ENCODE data around the gene C1orf185. TPM values are rescaled to one million over a fixed set of nuclear protein-coding genes. Genes with fewer than 3 reads are reported as not detected.

Gene C1orf185
- total and polyA plus RNA-seq, 4 donors = not detected

DNA sequence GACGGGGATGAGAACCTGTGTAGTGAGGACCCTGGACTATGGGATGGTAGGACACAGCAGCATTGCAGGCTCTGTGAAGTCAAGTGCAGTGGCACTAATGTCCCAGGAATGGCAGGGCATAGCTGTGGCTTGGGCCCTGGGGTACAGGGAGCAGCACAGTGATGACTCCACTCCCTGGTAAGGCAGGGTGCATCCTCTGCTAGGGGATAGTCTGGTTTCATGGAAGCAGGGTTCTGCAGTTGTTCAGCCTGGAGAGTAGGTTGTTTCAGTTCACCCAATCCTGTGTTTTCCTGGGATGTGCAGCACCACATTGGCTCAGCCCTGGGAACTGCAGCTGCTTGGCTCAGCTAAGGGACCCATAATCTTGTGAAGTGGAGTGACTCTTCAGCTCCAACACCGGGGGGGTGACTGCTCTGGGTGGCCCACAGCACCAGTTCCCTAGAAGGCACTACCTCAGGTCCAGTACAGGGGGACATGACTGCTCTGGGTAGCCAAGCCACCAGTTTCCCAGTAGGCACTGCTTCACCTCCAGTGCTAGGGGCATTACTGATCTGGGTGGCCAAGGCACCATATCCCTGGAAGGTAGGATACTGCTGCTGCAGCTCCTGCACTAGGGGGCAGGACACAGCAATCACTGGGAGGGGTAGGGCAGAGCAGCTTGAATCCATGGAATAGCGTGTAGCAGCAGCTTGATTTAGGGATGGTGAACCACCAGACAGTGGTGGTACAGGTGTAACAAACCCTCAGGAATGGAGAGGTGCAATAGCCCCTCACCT is 15.3 kb upstream of the C1orf185 start:
- no peak overlapping the region for H3K4me3 ChIP-seq (ENCODE audit: low read depth, low read length)
- DNase-seq (ENCODE audit: low read depth in 4 of 6, low spot score in 6 of 6) = no peak
- no peak overlapping the region for H3K27ac ChIP-seq (ENCODE audit: low read depth, low read length)
- no peaks in the 10 kb centered on the region for H3K9me3 ChIP-seq (ENCODE audit: control insufficient read depth, insufficient read depth, low read length)
- no peaks in the 10 kb centered on the region for H3K36me3 ChIP-seq (ENCODE audit: control insufficient read depth, insufficient read depth, low read length)
- no peaks in the 10 kb centered on the region for H3K4me1 ChIP-seq (ENCODE audit: control insufficient read depth, insufficient read depth, low read length)
- WGBS (ENCODE audit: insufficient coverage) = 94% methylated on average over 3 of the region's 3 CpGs
- H3K27me3 ChIP-seq (ENCODE audit: control insufficient read depth, insufficient read depth, low read length) = no peaks in the 10 kb centered on the region

DNA sequence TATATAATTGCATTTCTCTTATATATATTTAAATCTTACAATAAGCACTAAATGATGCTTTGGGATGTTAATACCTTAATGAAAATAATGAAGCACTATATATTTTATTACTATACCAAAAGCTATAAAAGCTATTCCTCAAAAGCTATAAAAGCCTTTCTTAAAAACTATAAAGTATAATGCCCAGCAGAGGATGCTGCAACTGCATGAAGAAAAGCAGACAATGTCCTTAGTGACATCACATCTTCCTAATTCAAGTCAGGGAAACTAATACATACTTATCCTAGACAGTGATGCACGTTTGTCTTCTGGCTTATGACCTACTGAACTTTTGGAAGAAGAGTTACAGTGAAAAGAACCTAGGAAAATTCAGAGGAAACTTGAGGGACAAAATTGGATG is 13.6 kb upstream of the C1orf185 start:
- WGBS (ENCODE audit: insufficient coverage) = no CpG with 5 or more reads among the region's 1 CpG

DNA sequence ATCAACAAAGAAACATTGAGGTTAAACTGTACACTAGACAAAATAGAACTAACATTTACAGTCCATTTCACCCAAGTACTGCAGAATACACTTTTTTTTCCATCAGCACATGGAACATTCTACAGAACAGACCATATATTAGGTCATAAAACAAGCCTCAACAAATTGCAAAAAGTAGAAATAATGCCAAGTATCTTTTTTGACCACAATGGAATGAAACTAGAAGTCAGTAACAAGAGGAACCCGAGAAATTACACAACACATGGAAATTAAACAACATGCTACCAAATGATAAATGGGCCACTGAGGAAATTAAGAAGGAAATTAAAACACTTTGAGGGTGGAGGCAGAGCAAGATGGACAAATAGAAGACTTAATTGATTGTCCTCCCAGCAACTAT is 8.4 kb upstream of the C1orf185 start:
- DNase-seq (ENCODE audit: low read depth in 4 of 6, low spot score in 6 of 6) = no peak
- Histone ChIP-seq H3K4me3 (ENCODE audit: low read depth, low read length) (no peak overlapping the region), H3K4me1 (ENCODE audit: control insufficient read depth, insufficient read depth, low read length) (no peaks in the 10 kb centered on the region), H3K9me3 (ENCODE audit: control insufficient read depth, insufficient read depth, low read length) (no peaks in the 10 kb centered on the region), H3K27me3 (ENCODE audit: control insufficient read depth, insufficient read depth, low read length) (no peaks in the 10 kb centered on the region), H3K27ac (ENCODE audit: low read depth, low read length) (no peak overlapping the region), H3K36me3 (ENCODE audit: control insufficient read depth, insufficient read depth, low read length) (no peaks in the 10 kb centered on the region)
- WGBS (ENCODE audit: insufficient coverage) = no CpG with 5 or more reads among the region's 1 CpG

More for the DNA sequence above, 13.6 kb upstream of the C1orf185 start:
- Histone ChIP-seq H3K27ac (ENCODE audit: low read depth, low read length) (no peak overlapping the region), H3K9me3 (ENCODE audit: control insufficient read depth, insufficient read depth, low read length) (no peaks in the 10 kb centered on the region), H3K27me3 (ENCODE audit: control insufficient read depth, insufficient read depth, low read length) (no peaks in the 10 kb centered on the region), H3K4me1 (ENCODE audit: control insufficient read depth, insufficient read depth, low read length) (no peaks in the 10 kb centered on the region), H3K36me3 (ENCODE audit: control insufficient read depth, insufficient read depth, low read length) (no peaks in the 10 kb centered on the region), H3K4me3 (ENCODE audit: low read depth, low read length) (no peak overlapping the region)
- peak in 1 of 6 donors; percentile 17 for DNase-seq (ENCODE audit: low read depth in 4 of 6, low spot score in 6 of 6)

DNA sequence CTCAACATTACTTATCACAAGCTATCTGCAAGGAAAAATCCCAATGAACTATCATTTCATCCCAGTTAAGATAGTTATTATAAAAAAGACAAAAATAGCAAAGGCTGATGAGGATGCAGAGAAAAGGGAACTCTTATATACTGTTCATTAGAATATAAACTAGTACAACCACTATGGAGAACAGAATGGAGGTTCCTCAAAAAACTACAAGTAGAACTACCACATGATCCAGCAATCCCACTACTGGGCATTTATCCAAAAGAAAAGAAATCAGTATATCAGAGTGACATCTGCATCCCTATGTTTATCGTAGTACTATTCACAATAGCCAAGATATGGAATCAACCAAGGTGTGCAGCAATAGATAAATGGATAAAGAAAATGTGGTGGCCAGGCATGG is 4.9 kb upstream of the C1orf185 start:
- no CpG with 5 or more reads among the region's 1 CpG for WGBS (ENCODE audit: insufficient coverage)
- no peaks in the 10 kb centered on the region for H3K36me3 ChIP-seq (ENCODE audit: control insufficient read depth, insufficient read depth, low read length)
- no peaks in the 10 kb centered on the region for H3K27me3 ChIP-seq (ENCODE audit: control insufficient read depth, insufficient read depth, low read length)
- H3K4me3 ChIP-seq (ENCODE audit: low read depth, low read length) = no peak overlapping the region
- H3K27ac ChIP-seq (ENCODE audit: low read depth, low read length) = no peak overlapping the region
- H3K9me3 ChIP-seq (ENCODE audit: control insufficient read depth, insufficient read depth, low read length) = no peaks in the 10 kb centered on the region
- no peak for DNase-seq (ENCODE audit: low read depth in 4 of 6, low spot score in 6 of 6)
- H3K4me1 ChIP-seq (ENCODE audit: control insufficient read depth, insufficient read depth, low read length) = no peaks in the 10 kb centered on the region

DNA sequence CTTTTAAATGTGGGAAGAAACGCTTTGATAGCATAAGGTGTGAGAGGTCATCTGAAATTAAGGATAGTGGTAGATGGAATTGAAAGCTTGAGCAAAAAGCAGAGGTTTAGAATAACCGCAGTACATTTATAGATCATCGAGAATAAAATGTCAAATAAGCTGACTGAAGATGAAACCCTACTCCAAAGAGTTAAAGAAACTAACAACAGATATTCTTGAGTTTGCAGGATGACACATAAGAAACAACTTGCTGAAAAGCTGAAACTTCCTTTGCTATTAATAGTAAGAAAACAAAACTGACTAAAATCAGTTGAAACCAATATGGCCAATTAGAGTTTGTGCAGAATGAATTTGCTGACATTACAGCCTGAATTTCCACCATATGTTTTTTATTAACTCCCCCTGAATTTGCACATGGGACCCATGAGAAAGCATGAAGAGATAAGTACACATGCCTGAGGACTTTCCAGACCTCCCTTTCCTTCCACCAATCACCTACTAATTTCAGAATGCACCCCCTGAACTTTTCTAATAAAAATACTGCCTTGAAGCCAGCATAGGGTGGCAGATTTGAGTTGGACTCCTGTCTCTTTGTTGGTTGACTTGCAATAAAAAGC is 1.7 kb upstream of the C1orf185 start:
- Histone ChIP-seq H3K9me3 (ENCODE audit: control insufficient read depth, insufficient read depth, low read length) (no peaks in the 10 kb centered on the region), H3K27me3 (ENCODE audit: control insufficient read depth, insufficient read depth, low read length) (no peaks in the 10 kb centered on the region), H3K4me1 (ENCODE audit: control insufficient read depth, insufficient read depth, low read length) (no peaks in the 10 kb centered on the region), H3K27ac (ENCODE audit: low read depth, low read length) (no peak overlapping the region), H3K36me3 (ENCODE audit: control insufficient read depth, insufficient read depth, low read length) (no peaks in the 10 kb centered on the region), H3K4me3 (ENCODE audit: low read depth, low read length) (no peak overlapping the region)
- DNase-seq (ENCODE audit: low read depth in 4 of 6, low spot score in 6 of 6) = no peak
- no CpG with 5 or more reads among the region's 3 CpGs for WGBS (ENCODE audit: insufficient coverage)

DNA sequence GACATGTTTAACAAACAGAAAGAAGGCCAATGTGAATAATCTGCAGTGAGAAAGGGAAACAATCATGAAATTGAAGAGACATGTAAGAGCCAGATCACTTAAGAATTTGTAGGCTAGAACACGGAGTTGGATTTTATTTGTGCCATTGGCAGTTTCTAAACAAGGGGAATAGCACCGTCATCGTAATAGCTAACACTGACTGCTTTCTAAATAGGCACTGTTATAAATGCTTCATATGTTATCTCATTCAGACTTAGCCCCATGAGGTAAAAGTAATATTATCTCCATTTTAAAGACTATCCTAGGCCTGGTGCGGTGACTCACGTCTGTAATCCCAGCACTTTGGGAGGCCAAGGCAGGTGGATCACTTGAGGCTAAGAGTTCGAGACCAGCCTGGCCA is 12.1 kb downstream of the C1orf185 start:
- no peak for DNase-seq (ENCODE audit: low read depth in 4 of 6, low spot score in 6 of 6)
- Histone ChIP-seq H3K27me3 (ENCODE audit: control insufficient read depth, insufficient read depth, low read length) (no peaks in the 10 kb centered on the region), H3K36me3 (ENCODE audit: control insufficient read depth, insufficient read depth, low read length) (no peaks in the 10 kb centered on the region), H3K27ac (ENCODE audit: low read depth, low read length) (no peak overlapping the region), H3K9me3 (ENCODE audit: control insufficient read depth, insufficient read depth, low read length) (peaks cover 4% of the 10 kb centered on the region), H3K4me1 (ENCODE audit: control insufficient read depth, insufficient read depth, low read length) (no peaks in the 10 kb centered on the region), H3K4me3 (ENCODE audit: low read depth, low read length) (no peak overlapping the region)
- whole genome bisulfite sequencing (ENCODE audit: insufficient coverage) = 96% methylated on average over 3 of the region's 6 CpGs

DNA sequence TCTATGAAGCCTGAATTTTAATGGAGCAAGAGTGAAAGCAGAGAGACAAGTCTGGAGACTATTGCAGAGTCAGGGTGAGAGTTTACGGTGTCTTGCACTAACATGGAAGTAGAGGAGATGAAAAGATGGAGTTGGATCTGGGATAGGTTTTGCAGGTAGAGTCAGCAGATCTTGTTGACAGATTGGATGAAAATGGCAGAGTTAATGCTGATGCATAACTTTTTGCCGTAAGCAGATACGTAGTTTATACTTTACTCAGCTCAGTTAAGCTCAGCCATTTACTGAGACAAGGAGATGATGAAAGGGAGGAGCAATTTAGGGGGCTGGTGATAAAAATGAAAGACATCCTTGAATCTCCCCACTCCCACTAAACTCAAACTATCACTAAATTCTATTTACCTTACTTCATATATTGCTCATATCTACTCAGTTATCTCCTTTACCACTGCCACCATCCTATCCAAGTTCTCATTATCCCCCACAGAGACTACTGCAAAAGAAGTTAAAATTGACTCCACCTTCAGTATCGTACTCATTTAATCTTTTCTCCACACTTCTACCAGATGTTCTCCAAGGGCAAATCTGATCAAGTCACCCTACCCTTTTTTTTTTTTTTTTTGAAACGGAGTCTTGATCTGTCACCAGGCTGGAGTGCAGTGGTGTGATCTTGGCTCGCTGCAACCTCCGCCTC is 13.8 kb downstream of the C1orf185 start:
- Histone ChIP-seq H3K27me3 (ENCODE audit: control insufficient read depth, insufficient read depth, low read length) (no peaks in the 10 kb centered on the region), H3K36me3 (ENCODE audit: control insufficient read depth, insufficient read depth, low read length) (no peaks in the 10 kb centered on the region), H3K9me3 (ENCODE audit: control insufficient read depth, insufficient read depth, low read length) (no peaks in the 10 kb centered on the region), H3K4me3 (ENCODE audit: low read depth, low read length) (no peak overlapping the region), H3K4me1 (ENCODE audit: control insufficient read depth, insufficient read depth, low read length) (no peaks in the 10 kb centered on the region), H3K27ac (ENCODE audit: low read depth, low read length) (no peak overlapping the region)
- 100% methylated on average over 4 of the region's 7 CpGs for WGBS (ENCODE audit: insufficient coverage)
- no peak for DNase-seq (ENCODE audit: low read depth in 4 of 6, low spot score in 6 of 6)

DNA sequence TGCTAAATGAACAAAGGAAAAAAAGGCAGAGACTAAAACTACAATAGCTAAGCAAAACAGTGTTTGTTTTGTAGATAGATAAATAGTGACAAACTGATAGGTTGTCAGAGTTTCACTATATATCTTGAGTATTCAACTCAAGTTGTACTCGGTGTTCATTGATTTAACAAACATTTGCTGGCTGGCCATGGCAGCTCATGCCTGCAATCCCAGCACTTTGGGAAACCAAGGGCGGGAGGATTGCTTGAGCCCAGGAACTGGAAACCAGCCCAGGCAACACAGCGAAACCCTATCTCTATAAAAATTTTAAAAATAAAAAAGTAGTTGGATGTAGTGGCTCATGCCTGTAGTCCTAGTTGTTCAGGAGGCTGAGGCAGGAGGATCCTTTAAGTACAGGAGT is 17.3 kb downstream of the C1orf185 start:
- Histone ChIP-seq H3K4me3 (ENCODE audit: low read depth, low read length) (no peak overlapping the region), H3K4me1 (ENCODE audit: control insufficient read depth, insufficient read depth, low read length) (no peaks in the 10 kb centered on the region), H3K27me3 (ENCODE audit: control insufficient read depth, insufficient read depth, low read length) (no peaks in the 10 kb centered on the region), H3K9me3 (ENCODE audit: control insufficient read depth, insufficient read depth, low read length) (no peaks in the 10 kb centered on the region), H3K27ac (ENCODE audit: low read depth, low read length) (no peak overlapping the region), H3K36me3 (ENCODE audit: control insufficient read depth, insufficient read depth, low read length) (no peaks in the 10 kb centered on the region)
- no CpG with 5 or more reads among the region's 3 CpGs for WGBS (ENCODE audit: insufficient coverage)
- DNase-seq (ENCODE audit: low read depth in 4 of 6, low spot score in 6 of 6) = no peak

DNA sequence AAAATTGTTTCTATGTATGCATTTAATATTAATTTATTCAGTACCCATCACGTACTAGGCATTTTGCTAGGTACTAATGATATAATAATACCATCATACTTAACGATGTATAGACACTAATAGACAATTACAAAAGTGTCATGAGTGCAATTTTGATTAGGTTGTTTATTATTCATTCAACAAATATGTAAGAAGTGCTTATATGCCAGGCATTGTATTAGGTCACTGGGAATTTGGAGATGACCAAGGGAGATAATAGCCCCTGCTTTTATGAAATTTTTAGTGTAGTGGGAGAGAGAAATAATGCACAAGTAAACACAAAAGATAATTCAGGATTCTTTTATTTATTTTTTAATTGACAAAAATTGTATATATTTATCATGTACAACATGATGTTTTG is 18.6 kb downstream of the C1orf185 start:
- Histone ChIP-seq H3K4me3 (ENCODE audit: low read depth, low read length) (no peak overlapping the region), H3K4me1 (ENCODE audit: control insufficient read depth, insufficient read depth, low read length) (no peaks in the 10 kb centered on the region), H3K27ac (ENCODE audit: low read depth, low read length) (no peak overlapping the region), H3K27me3 (ENCODE audit: control insufficient read depth, insufficient read depth, low read length) (no peaks in the 10 kb centered on the region), H3K36me3 (ENCODE audit: control insufficient read depth, insufficient read depth, low read length) (no peaks in the 10 kb centered on the region), H3K9me3 (ENCODE audit: control insufficient read depth, insufficient read depth, low read length) (no peaks in the 10 kb centered on the region)
- DNase-seq (ENCODE audit: low read depth in 4 of 6, low spot score in 6 of 6) = no peak
- no CpG with 5 or more reads among the region's 2 CpGs for WGBS (ENCODE audit: insufficient coverage)

Data from spinal cord (tissue), 10 donors.